AG08395 (cell line): ENCODE results near the gene MYO18B.

Source experiments
- DNase-seq: peaks from one replicate; pipeline ENCODE4 v3.0.0; 2012; ENCODE audit warnings: mixed read lengths, low spot score

The MYO18B gene

DNA sequence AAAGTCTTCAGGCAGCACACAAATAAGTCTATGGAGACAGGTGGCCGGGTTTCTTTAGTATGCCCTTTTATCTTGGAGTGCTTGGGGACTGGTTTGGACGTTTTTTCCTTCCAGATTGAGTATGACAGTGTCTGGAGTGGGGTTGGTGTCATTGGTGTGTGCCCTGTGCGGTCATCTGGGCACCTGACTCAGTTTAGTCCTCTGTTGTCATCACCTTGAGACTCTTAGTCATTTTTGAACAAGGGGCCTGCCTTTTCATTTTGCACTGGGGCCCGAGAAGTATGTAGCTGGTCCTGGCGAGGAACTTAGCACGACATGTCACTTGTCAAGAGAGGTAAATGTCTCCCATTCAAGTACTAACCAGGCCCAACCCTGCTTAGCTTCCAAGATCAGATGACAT, 27.2 kb upstream of the MYO18B start:
- no peak for DNase-seq

DNA sequence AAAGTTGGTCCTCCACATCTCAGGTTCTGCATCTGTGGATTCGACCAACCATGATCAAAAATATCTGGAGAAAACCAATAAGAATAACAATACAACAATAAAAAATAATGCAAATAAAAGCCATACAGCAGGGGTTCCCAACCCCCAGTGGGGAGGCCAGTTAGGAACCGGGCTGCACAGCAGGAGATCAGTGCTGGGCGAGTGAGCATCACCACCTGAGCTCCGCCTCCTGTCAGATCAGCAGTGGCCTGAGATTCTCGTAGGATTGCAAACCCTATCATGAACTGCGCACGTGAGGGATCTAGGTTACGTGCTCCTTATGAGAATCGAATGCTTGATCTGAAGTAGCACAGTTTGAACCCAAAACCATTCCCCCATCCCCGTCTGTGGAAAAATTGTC, 25.4 kb upstream of the MYO18B start:
- DNase-seq = no peak

DNA sequence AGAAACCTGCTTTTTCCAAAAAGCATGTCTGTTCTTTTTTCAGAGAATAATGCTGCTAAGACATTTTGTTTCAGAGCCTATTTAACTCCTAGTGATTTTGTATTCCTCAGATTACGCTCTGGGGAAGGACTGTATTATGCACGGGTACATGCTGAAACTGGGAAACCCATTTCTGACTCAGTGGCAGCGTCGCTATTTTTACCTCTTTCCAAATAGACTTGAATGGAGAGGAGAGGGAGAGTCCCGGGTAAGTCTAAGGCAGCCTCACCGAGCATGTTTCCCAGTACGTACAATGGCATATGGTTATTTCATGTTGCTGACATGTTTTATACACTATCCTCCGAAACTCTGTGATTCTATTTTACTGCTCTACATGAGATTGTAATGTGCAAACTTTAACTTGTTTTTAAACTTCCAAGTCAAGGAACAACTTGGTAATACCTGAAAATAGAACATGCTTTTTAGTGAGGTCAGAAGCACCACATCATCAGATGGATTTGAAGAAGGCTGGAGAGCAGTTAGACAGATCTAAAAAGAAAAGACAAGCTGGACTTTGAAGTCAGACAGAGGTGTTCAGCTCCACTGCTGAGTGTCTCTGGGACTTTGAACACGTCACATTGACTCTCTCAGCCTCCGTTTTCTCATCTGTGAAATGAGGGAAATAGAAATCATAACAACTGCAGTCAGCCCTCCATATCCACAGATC, 23.7 kb upstream of the MYO18B start:
- no peak for DNase-seq

DNA sequence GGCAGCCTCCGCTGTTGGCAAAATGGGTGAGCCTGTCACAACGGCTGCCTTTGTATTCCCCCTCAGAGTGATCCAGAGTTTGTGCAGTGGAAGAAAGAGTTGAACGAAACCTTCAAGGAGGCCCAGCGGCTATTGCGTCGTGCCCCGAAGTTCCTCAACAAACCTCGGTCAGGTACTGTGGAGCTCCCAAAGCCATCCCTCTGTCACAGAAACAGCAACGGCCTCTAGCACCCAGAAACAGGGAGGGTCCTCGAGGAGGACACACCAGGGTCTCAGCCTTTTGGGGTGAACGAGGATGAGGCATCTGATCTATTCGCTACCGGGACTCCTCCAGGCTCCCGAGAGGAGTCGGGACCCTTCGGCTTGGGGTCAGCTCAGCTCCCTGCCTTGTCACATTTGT, 19.8 kb upstream of the MYO18B start:
- no peak for DNase-seq

DNA sequence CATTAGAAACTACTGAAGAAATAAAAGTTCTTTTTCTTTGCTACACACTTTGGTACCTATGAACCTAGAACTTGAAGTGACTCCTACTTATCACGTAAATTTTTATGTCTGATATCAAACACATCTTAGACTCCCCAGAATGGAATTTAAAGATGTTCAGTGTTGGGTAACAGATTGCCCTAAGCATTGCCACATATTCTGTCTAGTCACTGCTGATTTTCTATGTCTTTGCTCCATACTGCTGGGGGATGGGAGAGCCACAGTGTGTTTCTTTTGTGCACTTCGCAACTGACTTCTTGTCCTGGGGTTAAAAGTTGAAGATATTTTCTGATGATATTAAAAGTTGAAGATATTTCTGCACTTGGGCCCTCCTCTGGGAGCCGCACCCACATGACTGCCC, 19.4 kb upstream of the MYO18B start:
- no peak for DNase-seq

DNA sequence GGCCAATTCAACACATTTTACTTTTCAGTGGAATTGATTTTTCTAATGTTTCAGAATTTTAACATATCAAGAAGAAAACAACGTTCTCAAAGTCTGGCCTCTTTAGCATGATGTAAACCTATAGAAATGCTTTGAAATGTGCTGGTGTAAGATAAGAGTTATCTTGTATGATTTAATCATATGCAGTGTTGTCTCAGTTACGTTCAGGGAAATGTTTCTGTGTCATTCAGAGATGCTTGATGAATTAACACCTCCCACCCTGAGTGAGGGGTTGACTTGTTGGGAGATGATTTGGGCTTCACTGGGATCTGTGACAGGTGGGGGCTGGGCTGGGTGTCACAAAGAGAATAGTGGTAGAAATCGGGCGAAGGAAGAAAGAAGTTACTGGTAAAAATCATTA, 15.7 kb upstream of the MYO18B start:
- no peak for DNase-seq

DNA sequence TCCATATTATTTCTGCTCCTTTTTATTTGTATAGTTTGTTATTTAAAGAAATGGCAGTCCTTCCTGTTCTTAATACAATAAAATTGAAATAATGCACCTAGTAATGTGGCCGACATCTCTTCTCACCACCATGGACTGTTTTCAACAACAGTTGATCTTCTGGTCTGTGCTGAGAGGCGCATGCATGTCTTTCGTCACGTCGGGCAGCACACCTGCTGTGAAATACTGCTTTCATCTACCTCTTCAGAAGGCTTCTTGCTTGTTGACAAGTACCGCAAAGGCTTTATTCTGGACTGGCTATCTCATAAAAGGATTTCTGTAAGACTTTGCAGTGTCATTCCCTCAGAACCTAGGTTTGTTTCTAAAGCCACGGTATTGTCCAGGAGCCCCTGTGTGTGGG, 13.9 kb upstream of the MYO18B start:
- no peak for DNase-seq

DNA sequence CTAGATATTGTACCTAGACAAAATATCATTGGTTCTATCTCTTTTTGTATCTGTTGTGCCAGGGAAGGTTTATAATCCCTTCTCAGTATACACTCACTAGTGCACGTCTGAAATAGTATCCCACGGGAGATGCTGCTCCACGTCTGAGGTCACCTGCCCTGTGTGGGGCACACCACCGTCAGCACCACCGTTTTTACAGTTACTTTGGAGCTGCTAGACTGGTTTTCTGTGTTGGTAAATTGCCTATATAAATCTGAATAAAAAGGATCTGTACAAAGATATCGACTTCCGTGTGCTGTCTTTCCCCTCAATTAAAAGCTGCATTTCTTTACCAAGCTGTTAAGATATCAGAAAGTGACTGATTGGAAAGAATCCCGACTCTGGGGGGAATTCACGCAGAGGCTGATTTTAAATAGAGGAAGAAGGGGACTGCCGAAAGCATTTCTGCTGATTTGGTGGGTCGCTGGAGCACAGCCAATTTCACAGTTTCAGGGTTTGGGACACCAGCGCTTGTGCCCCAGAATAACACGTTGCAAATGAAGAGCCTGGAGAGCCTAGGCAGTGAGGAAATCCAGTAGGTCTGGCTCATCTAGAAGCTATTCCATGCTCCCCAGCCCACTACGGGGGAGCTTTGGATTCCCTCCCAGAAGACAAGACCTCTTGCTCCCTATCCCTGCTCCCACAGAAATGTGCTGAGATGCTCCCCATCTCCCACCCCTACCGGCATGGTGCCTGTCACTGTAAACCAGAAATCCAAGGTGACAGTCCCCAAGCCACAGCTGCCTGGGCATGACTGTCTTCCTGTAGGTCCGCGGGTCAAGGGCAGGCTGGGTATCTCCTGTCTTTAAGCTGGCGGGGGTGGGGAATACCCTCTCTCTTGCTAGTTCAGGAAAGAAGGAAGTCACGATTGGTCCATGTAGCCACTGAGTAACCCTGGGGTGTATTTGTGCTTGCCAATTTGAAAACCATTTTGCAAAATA, 12.7 kb upstream of the MYO18B start:
- DNase-seq = no peak

DNA sequence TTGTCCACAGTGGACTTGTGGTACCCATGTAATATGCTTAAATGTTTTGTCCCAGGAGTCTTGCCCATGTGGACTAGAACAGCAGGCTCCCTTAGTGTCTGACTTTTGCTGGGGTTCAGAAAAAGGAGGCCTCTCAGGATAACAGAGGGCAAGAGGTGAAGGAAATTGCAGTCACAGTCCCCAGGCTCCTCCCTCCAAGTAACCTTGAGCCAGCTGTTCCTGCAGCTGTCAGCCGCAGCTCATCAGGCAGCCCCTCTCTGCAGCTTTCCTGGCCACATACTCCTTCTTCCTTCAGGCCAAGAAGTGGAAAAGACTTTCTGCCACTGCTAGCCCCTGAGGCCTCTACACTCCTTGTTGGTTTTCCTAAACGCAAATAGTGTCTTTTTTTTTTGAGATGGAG, 6.3 kb upstream of the MYO18B start:
- no peak for DNase-seq

DNA sequence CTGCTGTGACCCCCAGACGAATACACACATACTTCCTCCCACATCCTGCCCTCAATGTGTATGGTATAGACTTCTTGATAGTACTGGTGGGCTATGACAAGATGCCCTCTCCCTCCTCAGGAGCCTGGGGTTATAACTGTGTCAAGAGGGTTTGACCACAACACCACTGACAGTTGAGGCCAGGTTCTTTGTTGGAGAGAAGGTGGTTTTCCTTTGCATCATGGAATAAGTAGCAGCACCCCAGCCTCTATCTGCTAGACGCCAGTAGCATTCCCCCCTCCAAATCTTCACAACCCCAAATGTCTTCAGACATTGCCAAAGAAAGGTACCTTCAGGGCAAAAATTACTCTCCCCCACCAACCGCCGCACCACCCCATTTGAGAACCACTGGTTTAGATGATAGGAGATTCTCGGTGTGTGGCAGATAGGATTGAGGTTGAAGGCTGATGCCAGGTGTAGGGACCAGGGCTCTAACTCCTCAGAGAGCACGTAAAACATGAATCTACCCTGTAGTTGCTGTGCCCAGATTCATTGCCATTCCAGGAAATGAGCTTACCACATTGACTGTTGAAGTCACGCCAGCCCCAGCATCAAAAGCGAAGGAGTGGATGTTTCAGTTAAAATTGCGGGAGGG, 5.5 kb upstream of the MYO18B start:
- no peak for DNase-seq

DNA sequence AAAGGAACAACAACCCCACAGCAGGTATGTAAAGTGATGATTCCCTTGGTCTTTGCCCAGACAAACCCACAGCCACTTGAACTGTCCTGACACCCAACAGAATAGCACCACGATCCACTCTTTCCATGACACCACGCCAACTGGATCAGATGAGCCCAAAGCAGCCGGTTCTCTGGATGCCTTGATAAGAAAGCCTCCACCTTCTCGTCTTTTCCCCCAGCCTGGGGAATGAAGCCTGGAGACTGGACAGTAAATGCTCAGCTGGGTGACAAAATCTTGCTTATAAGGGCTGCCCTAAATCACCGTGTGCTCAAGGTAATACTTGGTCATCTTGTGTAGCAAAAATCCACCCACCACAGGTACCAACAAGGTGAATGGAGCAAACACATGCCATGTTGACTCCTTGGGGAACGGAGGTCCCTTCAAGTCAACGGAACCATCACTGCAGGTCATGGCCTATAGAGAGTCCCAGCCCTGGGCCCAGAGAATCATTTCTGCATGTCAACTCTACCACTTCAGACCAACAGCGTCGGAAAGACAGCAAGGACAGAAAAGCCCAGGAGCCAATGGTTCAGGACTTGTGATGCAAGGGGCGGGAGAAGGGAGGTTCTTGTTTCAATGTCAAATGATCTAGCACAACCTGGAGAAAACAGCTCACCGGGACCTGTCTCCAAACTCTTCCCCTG, 2.2 kb upstream of the MYO18B start:
- DNase-seq = no peak

DNA sequence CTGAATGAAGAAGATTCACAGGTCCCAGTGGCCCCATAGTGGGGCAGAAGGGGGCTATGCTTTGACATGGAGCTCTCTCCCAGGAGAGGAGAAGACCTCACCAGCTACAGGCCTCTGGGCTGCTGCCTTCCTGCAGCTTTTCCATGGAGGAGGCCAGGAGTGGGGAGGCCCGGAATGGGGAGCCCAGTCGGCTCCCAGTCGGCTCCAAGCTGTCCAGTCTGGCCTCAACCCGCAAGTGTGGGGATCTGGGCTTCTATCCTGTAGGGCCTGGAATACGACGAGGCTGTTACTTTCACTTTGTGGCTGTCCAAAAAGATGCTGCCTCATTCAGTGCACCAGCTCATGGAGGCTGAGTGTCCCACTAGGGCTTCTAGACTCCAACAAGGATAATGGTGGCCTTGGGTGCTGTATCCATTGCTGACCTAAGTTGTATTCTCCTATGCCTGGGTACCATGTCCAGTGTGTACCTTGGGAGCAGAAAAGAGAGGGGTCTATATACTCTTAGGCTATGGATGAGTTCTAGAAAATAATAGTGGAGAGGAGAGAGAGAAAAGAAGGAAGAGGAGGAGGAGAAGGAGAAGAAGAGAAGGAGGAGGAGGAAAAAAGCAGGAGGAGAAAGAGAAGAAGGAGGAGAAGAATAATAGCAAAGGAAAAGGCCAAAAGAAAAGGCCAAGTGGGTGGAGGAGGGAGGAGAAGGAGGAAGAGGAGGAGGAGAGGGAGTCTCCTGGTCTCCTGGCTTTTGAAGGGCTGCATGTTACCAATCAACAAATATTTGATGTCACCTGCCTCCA, 1.1 kb downstream of the MYO18B start:
- no peak for DNase-seq

DNA sequence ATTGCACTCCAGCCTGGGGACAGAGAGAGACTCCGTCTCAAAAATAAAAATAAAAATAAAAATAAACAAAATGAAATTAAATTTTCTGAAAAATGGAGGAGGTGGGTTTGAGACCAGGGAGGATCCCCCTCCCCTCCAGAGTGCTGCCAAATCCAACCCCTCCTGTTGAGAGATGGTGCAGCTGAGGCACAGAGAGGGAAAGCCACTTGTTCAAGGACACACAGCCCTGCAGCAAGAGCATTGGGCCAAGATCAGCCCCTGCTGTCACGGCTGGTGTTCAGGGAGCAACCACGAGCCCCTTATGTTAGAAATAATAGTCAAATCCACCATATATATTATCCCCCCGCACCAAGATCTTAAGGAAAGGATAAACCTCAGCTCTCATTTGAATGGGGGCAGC, 2.7 kb downstream of the MYO18B start:
- DNase-seq = no peak

DNA sequence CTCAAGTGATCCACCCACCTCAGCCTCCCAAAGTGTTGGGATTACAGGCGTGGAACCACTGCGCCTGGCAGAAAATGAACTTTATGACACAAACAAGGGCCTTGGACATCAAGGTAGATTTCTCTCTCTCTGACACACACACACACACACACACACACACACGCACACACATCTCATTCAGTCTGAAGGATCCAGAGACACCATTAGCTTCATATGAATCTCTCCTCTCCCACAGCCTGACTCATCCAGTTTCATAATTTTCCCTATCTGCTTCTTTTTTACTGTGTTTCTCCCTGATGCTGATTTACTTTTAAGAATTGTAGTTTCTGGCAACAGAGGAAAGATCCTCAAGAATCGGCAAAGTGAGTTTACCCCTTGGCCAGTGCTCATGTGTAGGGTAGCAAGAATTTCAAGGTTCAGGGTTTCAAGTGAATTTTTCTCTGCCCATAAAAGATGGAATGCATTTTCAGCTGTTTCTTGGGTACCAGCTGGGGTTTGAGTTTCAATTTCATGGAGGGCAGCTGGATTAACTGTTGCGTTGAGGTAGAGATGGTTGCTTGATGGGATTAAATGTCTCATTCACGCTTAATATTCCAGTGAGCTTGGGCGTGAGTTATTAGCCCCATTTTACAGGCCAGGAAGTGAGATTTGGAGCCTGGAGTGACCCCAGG, 3.5 kb downstream of the MYO18B start:
- DNase-seq = peak; percentile 47

DNA sequence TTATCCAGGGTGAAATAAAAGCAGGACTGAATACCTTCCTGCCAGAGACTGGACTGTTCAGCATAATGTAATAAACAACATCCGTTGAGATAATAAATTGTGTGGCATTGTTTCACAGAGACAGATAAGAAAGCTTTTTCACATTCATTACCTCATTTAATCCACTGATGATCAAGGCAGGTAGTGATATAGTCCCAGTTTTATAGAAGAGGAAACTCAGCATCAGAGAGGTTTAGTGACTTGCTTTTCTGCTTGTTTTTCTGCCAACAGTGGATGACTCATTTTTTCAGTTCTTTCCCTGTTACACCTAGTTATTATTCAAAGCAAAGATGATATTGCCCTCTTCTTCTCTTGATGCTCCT, 4.0 kb downstream of the MYO18B start:
- peak; percentile 40 for DNase-seq

DNA sequence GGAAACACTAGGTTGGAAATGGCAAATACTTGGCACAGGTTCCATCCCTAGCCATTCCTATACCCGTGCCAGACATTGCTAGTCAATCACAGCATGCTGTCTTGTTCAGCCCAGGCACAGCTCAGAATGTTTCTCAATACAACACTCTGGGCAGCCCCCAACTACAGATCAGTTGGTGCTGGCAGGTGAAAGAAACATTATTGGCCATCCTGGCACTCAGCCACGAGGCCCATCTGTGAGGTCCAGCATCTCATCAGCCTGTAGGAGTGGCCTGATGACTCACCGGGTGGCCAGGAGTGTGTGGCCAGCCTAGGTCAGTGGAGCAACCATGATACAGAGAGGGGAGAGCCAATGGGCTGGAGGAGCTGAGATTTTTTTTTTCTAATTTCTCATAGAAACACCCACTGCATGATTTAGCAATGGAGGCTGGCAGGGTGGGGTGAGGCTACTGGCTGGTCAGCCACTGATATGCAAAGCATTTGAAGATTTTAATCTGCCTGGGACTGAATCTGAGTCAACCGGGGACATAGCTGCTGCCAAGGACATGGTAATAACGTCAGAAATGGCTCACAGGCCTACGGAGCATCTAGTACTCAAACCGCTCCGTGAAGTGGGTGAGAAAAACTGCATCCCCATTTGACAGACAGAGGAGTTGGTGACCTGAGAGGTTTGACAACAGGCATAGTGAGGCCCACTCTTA, 5.4 kb downstream of the MYO18B start:
- peak; percentile 98 for DNase-seq

DNA sequence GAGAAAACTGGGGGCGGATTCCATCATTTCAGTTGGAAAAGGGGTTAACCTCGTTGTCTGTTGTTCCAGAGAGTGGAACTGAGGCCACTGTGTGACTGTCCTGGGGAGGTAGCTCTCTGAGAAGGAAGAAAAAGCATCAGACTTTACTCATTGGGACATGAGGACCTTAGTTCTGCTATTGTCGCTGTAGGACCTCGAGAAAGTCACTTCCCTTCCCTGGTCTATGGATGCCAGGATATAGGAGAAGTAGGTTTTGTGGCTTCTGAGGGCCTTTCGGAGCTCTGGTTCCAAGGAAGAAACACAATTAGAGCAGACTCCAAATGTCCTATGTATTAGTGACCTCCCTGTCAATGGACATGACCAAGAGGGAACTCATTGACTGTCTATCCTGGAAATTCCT, 6.2 kb downstream of the MYO18B start:
- DNase-seq = no peak

DNA sequence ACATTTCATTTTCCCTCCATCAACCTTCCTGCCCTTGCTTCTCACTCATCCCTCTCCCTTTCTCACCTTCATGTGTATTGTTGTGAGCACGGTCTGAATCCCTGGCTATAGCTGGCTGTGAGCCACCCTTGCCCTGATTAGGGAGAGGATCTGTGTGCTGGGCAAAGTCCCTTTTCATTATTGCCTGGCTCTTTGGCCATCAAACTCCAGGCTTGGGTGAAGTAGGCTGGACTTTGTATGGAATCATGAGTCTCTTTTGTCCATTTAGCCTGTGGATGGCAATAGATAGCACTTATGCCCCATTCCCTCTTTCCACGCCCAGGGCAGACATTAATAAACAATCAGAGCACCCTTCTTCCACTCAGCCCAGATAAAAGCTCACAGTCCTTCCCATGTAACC, 6.7 kb downstream of the MYO18B start:
- no peak for DNase-seq

DNA sequence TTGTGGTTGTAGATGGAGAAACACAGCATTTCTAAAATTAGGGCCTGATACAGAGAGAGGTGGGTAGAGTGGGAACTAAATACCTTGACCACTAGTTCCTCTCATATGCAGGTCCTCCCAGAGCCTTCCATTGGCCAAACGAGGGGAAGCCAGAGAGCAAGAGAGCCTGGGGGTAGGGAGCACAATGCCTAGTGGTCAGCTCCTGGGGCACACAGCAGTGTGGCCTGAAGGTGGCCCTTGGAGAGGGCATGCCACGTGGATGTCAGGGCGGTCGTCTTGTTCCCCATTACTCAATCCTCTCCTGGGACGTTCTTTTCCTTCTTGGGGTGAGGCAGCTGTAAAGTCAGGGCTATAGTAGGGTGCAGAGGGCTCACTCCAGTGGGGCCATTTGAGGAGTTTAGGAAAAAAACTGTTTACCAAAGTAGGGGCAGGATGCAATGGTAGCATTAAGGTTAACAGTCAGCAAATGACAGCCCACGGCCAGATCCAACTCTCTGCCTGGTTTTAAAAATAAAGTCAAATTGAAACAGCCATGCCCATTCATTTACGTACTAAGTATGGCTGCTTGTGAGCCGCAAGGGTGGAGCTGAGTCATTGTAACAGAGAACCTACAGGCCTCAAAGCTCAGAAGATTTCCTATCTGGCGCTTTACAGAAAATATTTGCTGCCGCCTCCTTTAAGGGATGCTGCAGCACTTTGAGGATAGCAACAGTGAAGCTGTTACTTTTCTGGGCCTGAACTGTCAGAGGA, 7.6 kb downstream of the MYO18B start:
- no peak for DNase-seq
